SK-N-MC (cell line): Measurements from ENCODE around the gene CKAP2.
"Not testable (repeated sequence)": the region's sequence is repeated elsewhere in the genome, so short reads cannot be mapped to it uniquely, and the experiment has no call there.

Source experiments
- EZH2 ChIP-seq: fragments of 200-600 bp; sonication (generic); IDR thresholded peaks from one replicate; pipeline ENCODE4 v1.6.1; 2017; ENCODE audit warnings: antibody characterized with exemption
- FOXP2 ChIP-seq: optimal IDR thresholded peaks from 2 replicates; pipeline ENCODE3; 2011; ENCODE audit warnings: mild to moderate bottlenecking, moderate library complexity; ENCODE audit not compliant: insufficient read depth; ENCODE audit errors: extremely low read length, control extremely low read depth
- POLR2AphosphoS5 ChIP-seq: IDR thresholded peaks from 2 replicates; pipeline ENCODE4 v1.6.1; 2012; ENCODE audit warnings: mild to moderate bottlenecking, low read depth, low read length, borderline replicate concordance

DNA sequence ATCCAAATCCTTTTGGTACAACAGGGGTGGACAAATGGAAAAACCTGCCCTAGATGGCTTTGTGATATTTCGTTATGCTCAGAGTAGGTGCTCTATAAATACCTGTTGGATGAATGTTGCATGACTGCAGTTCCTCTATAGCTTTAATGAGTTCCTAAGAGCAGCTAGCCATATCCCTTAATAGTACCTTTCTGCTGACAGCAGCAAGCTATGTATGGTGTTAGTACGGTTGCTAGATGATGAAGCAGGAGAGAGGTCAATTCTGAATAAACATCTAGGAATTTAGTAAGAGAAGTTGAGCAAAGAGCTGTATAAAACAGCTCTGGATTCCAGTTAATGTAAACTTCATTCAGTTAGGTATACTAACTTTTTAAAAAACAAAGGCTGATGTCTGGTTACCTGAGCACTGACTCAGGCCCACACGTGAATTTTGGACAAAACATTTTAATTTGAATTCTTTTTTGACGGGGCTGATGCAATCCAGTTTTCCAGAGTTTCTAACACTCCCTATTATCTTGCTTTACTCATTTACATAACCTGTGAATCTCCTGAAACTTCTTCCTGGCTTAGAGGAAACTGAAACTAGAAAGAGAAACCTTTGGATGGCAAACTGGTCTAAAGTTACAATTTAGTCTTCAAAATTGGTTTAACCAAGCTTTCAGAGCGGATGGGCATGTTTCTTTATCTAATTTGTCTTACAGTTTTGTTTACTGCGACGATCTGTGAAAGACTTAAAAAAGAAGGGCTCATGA, 25.6 kb downstream of the CKAP2 start:
- not testable (repeated sequence) for TF ChIP-seq POLR2AphosphoS5, EZH2, FOXP2
